CD4-positive, alpha-beta T cell (primary cell): Measurements from ENCODE around the gene ITGA2. TPM values are rescaled to one million over a fixed set of nuclear protein-coding genes. Genes with fewer than 3 reads are reported as not detected.

Experiments
- ATAC-seq: fragments of 200-7000 bp; cut with Tn5 transposase; one replicate; pipeline ENCODE4 v1.10.0; 2022; ENCODE audit warnings: mild to moderate bottlenecking; ENCODE audit not compliant: poor library complexity
- CTCF ChIA-PET: fragments of 350-600 bp; sonication (Branson Sonifier 250); formaldehyde crosslinking; loops from one replicate; lab custom pipeline; 2021; ENCODE audit warnings: antibody characterized with exemption, inconsistent platforms; lab: Charles Lee
- POLR2A ChIA-PET: fragments of 350-600 bp; sonication (Branson Sonifier 250); formaldehyde crosslinking; loops from one replicate; lab custom pipeline; 2021; ENCODE audit warnings: antibody characterized with exemption, inconsistent platforms; lab: Charles Lee
- DNase-seq, 14 experiments: peaks; one replicate each; pipeline ENCODE4 v3.0.0-alpha.2; 2013 to 2020; ENCODE audit warnings: mixed read lengths in 2 of 14
- H3K27ac ChIP-seq, 2 donors: one replicate each; pipeline versions ENCODE4 v1.5.1 to v1.7.0; 2013; ENCODE audit warnings: low read length in 2 of 2, low read depth in 1 of 2, mild to moderate bottlenecking in 1 of 2
- H3K27me3 ChIP-seq, 2 experiments: 1 replicate in 1 of 2; 2 replicates in 1 of 2; pipeline versions ENCODE4 v1.6.1 to v1.7.0; 2013; ENCODE audit warnings: low read length in 2 of 2, control low read depth in 1 of 2, mild to moderate bottlenecking in 1 of 2, moderate library complexity in 1 of 2; ENCODE audit not compliant: insufficient read depth in 2 of 2, control insufficient read depth in 1 of 2
- H3K36me3 ChIP-seq: one replicate; pipeline ENCODE4 v1.6.1; 2013; ENCODE audit warnings: low read length, control low read depth; ENCODE audit not compliant: insufficient read depth
- H3K4me1 ChIP-seq: one replicate; pipeline ENCODE4 v1.6.1; 2013; ENCODE audit warnings: low read length, control low read depth; ENCODE audit not compliant: insufficient read depth
- H3K4me3 ChIP-seq: one replicate; pipeline ENCODE4 v1.5.1; 2013; ENCODE audit warnings: mild to moderate bottlenecking, low read length, moderate library complexity
- H3K9me3 ChIP-seq, 2 experiments: 1 replicate in 1 of 2; 2 replicates in 1 of 2; pipeline versions ENCODE4 v1.6.1 to v1.7.0; 2013; ENCODE audit warnings: low read length in 2 of 2, mild to moderate bottlenecking in 2 of 2, control low read depth in 1 of 2, moderate library complexity in 1 of 2; ENCODE audit not compliant: control insufficient read depth in 1 of 2, insufficient read depth in 1 of 2
- H3K27ac Mint-ChIP-seq: one replicate; pipeline ENCODE4 v1.8.0; 2020; ENCODE audit warnings: mixed read lengths
- H3K27me3 Mint-ChIP-seq: one replicate; pipeline ENCODE4 v1.8.0; 2021; ENCODE audit warnings: mixed read lengths
- H3K36me3 Mint-ChIP-seq: one replicate; pipeline ENCODE4 v1.8.0; 2021; ENCODE audit warnings: low read depth, mixed read lengths
- H3K4me1 Mint-ChIP-seq: one replicate; pipeline ENCODE4 v1.8.0; 2021; ENCODE audit warnings: low read depth, mixed read lengths
- H3K4me3 Mint-ChIP-seq: one replicate; pipeline ENCODE4 v1.8.0; 2020; ENCODE audit warnings: mild to moderate bottlenecking, mixed read lengths
- H3K9me3 Mint-ChIP-seq: one replicate; pipeline ENCODE4 v1.8.0; 2020; ENCODE audit warnings: mixed read lengths
- intact Hi-C, 2 experiments: fragments of 100-400 bp; cut with DNase I in 1 of 2; cut with micrococcal nuclease in 1 of 2; formaldehyde crosslinking; loops; one replicate each; pipeline versions ENCODE4 v1.15.1 to v1.9.0; 2023 to 2025; cut with DNase I, micrococcal nuclease
- total RNA-seq, 174 experiments: library from RNA in 2 of 174; stranded (reverse) in 2 of 174; gene quantifications; one replicate each; pipeline ENCODE4 v1.2.3 and lab custom pipeline; 2021 to 2026
- TF ChIP-seq, protein P1 (sequence below): fragments of 200-600 bp; IDR thresholded peaks from one replicate; pipeline ENCODE4 v1.8.0; 2022; ENCODE audit warnings: antibody characterized with exemption, mild to moderate bottlenecking

Gene ITGA2
- total RNA-seq, 2 experiments from 2014 or later: 0.03 to 0.11 TPM

GRCh38 chr5:53066088-53066487 is 76.9 kb downstream of the ITGA2 start:
- no peak overlapping the region for H3K4me3 ChIP-seq
- CTCF ChIA-PET: no interaction called here
- ATAC-seq (no peak), DNase-seq (no peak)
- H3K27ac Mint-ChIP-seq: no peak overlapping the region
- no peaks in the 10 kb centered on the region for H3K27me3 ChIP-seq
- TF ChIP-seq, protein P1, sequence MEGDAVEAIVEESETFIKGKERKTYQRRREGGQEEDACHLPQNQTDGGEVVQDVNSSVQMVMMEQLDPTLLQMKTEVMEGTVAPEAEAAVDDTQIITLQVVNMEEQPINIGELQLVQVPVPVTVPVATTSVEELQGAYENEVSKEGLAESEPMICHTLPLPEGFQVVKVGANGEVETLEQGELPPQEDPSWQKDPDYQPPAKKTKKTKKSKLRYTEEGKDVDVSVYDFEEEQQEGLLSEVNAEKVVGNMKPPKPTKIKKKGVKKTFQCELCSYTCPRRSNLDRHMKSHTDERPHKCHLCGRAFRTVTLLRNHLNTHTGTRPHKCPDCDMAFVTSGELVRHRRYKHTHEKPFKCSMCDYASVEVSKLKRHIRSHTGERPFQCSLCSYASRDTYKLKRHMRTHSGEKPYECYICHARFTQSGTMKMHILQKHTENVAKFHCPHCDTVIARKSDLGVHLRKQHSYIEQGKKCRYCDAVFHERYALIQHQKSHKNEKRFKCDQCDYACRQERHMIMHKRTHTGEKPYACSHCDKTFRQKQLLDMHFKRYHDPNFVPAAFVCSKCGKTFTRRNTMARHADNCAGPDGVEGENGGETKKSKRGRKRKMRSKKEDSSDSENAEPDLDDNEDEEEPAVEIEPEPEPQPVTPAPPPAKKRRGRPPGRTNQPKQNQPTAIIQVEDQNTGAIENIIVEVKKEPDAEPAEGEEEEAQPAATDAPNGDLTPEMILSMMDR: no peak
- no peak overlapping the region for H3K27ac ChIP-seq
- POLR2A ChIA-PET: no interaction called here
- no peaks in the 10 kb centered on the region for H3K9me3 ChIP-seq
- H3K36me3 ChIP-seq: no peaks in the 10 kb centered on the region
- no peaks in the 10 kb centered on the region for H3K4me1 Mint-ChIP-seq
- no peak overlapping the region for H3K4me3 Mint-ChIP-seq
- H3K27me3 Mint-ChIP-seq: peaks cover 5% of the 10 kb centered on the region
- no peaks in the 10 kb centered on the region for H3K9me3 Mint-ChIP-seq
- H3K36me3 Mint-ChIP-seq: no peaks in the 10 kb centered on the region
- H3K4me1 ChIP-seq: no peaks in the 10 kb centered on the region
- intact Hi-C loops: no loop called here

DNA sequence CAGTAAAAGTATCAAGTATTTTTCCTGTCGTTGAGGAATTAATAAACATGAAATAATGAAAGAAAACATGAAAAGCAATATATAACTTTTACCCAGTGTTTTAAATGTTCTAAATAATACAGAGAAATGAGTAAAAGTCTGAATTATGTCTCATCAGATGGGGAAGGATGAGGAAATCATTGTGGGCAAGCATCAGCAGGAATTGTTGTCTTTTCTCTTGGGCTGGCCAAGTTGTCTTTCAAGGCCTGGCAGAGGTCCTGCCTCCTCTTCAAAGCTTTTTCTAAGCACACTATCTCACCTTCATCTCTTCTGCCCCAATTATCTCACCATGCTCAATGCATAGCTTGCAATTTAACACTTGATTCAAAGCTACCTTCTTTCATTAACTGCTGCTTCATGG is 78.5 kb downstream of the ITGA2 start:
- no peaks in the 10 kb centered on the region for H3K9me3 Mint-ChIP-seq
- Histone ChIP-seq H3K9me3 (no peaks in the 10 kb centered on the region), H3K36me3 (no peaks in the 10 kb centered on the region), H3K27ac (no peak overlapping the region), H3K27me3 (no peaks in the 10 kb centered on the region), H3K4me3 (no peak overlapping the region), H3K4me1 (no peaks in the 10 kb centered on the region)
- H3K4me3 Mint-ChIP-seq: no peak overlapping the region
- peaks cover under 1% of the 10 kb centered on the region for H3K27me3 Mint-ChIP-seq
- no peak overlapping the region for H3K27ac Mint-ChIP-seq
- POLR2A ChIA-PET: no interaction called here
- TF ChIP-seq, protein P1: no peak
- ATAC-seq (no peak), DNase-seq (no peak)
- H3K4me1 Mint-ChIP-seq: no peaks in the 10 kb centered on the region
- no peaks in the 10 kb centered on the region for H3K36me3 Mint-ChIP-seq
- intact Hi-C loops: no loop called here
- CTCF ChIA-PET: interaction anchor here (1.3 kb wide), 1 partner anchor 11 kb away, joined by 4 read pairs; no protein-coding TSS in a partner anchor

GRCh38 chr5:53068291-53068836 is 79.2 kb downstream of the ITGA2 start:
- POLR2A ChIA-PET: no interaction called here

More at GRCh38 chr5:53068291-53068836, 79.2 kb downstream of the ITGA2 start:
- Mint-ChIP-seq H3K27me3 (no peaks in the 10 kb centered on the region), H3K4me3 (no peak overlapping the region), H3K36me3 (no peaks in the 10 kb centered on the region), H3K4me1 (no peaks in the 10 kb centered on the region), H3K27ac (no peak overlapping the region), H3K9me3 (no peaks in the 10 kb centered on the region)
- Histone ChIP-seq H3K27ac (no peak overlapping the region), H3K27me3 (no peaks in the 10 kb centered on the region), H3K9me3 (no peaks in the 10 kb centered on the region), H3K4me1 (no peaks in the 10 kb centered on the region), H3K4me3 (no peak overlapping the region), H3K36me3 (no peaks in the 10 kb centered on the region)
- ATAC-seq (no peak), DNase-seq (no peak)
- CTCF ChIA-PET: interaction anchor here (1.3 kb wide), 1 partner anchor 10 kb away, joined by 4 read pairs; no protein-coding TSS in a partner anchor
- TF ChIP-seq, protein P1: no peak
- intact Hi-C loops: no loop called here
